Transverse colon (tissue), 3 donors: ENCODE results near the gene LRRC30.

Experiments used
- CTCF ChIP-seq, 5 experiments: fragments of 200-600 bp in 3 of 5; fragments of 450-650 bp in 2 of 5; sonication (generic) in 3 of 5; IDR thresholded peaks; 1 replicate in 2 of 5; 2 replicates in 3 of 5; pipeline ENCODE4 v1.5.1; 2016 to 2017; ENCODE audit warnings: antibody characterized with exemption in 5 of 5, inconsistent platforms in 3 of 5, mild to moderate bottlenecking in 2 of 5, moderate library complexity in 1 of 5
- EP300 ChIP-seq: sonication (generic); formaldehyde crosslinking; IDR thresholded peaks from one replicate; pipeline ENCODE4 v1.6.1; 2017; ENCODE audit warnings: antibody characterized with exemption, low read depth
- POLR2A ChIP-seq: fragments of 450-650 bp; IDR thresholded peaks from one replicate; pipeline ENCODE4 v1.6.1; 2016; ENCODE audit warnings: antibody characterized with exemption, mild to moderate bottlenecking, moderate library complexity

- TF ChIP-seq CTCF (IDR thresholded peaks at IDR 0.05) (no peak), EP300 (no peak), POLR2A (no peak)
These were observed 33.0 kb upstream of the LRRC30 start for GRCh38 chr18:7197854-7198253.
